Adrenal gland (tissue), 5 donors: ENCODE data around the gene TFF2.

Experiments
- CTCF ChIP-seq, 6 experiments: fragments of 450-650 bp in 4 of 6; fragments of 200-600 bp in 2 of 6; sonication (generic) in 1 of 6; IDR thresholded peaks; 1 replicate in 5 of 6; 2 replicates in 1 of 6; pipeline versions ENCODE4 v1.5.1 to v1.8.0; 2016 to 2021; ENCODE audit warnings: antibody characterized with exemption in 6 of 6, mild to moderate bottlenecking in 2 of 6, moderate library complexity in 1 of 6
- POLR2A ChIP-seq, 2 donors: fragments of 450-650 bp; IDR thresholded peaks; one replicate each; pipeline ENCODE4 v1.6.1; 2017; ENCODE audit warnings: antibody characterized with exemption in 2 of 2, mild to moderate bottlenecking in 2 of 2, moderate library complexity in 1 of 2
- donor health status: DM: no; HTN: no; CAD: no.

DNA sequence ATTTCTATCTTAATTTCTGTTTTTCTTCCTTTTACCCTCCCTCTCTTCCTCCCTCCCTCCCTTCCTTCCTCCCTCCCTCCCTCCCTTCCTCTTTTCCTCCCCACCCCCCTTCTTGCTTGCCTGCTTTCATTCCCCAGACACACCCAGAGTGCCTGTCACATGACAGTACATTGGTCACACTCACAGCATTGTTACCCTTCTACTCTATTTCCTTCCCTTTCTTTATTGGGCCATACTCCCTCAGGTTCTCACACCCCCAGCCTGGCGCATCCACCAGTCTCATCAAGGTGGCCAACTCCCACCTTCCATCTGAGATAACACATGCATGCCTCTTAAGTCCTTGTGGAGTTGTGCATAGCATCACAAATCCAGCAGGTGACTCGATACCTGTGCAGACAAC, 34.2 kb upstream of the TFF2 start:
- TF ChIP-seq CTCF (IDR thresholded peaks at IDR 0.05) = no peak
- TF ChIP-seq POLR2A (IDR thresholded peaks at IDR 0.05) = no peak
